SK-N-DZ (cell line): ENCODE data around the gene HPS5.

Experiments
- DNase-seq: peaks from one replicate; pipeline ENCODE4 v3.0.0-alpha.2; 2015; ENCODE audit warnings: low spot score
- small RNA-seq, 2 experiments: library from RNA; depleted of rRNA; stranded (forward); fragments of <200 nt; gene quantifications; one replicate each; pipeline ENCODE3, GENCODE V24; 2014

The HPS5 gene

GRCh38 chr11:18235394-18236334, 86.3 kb downstream of the HPS5 start:
- no peak for DNase-seq

DNA sequence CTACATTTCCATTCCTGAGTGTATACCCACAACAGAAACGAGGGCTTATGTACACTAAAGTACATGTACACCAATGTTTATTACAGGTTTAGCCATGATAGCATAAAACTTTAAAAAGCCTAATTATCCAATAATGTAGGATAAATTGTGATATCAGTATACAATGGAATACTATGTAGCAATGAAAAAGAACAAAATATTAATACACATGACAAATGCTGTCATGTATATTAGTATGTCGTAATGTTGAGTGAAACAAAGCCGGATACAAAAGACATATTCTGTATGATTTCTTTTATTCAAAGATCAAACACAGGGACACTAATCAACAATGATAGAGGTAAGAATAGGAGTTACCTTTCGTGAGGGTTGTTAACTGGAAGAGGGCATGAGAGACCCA, 88.0 kb downstream of the HPS5 start:
- DNase-seq: no peak

GRCh38 chr11:18230859-18231258, 91.1 kb downstream of the HPS5 start:
- DNase-seq: no peak

DNA sequence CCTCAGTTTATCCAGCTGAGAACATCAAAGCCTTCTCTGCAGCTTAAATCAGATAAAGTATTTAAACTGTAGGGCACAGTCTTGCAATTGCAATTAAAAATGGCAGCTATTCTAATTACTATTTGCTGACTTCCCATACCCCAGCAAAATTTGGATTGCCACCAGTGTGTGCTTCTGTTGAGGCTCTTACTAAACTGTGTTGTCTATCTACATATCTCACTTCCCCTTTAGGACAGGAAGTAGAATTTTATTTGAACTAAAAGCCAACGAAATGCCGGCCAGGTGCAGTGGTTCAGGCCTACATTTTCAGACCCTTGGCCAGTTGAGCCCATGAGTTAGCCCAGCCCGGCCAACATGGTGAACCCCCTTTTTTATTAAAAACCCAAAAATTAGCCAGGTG, 92.4 kb downstream of the HPS5 start:
- no peak for DNase-seq

Small RNA genes within 50 kb of the gene (small RNA-seq; reads per million reads assigned to genes)
- 0 reads per million in 2 experiments for gene RNA5SP333
- gene RNA5SP334: 0 reads per million in 2 experiments
